Ramos (cell line): ENCODE measurements around the gene CRACR2A.

Experiments used
- in situ Hi-C: fragments of 300-500 bp; cut with MboI; formaldehyde crosslinking; loops from one replicate; pipeline ENCODE4 v1.14.3; 2022; ENCODE audit warnings: low sequenced_read_pairs; ENCODE audit not compliant: unreplicated experiment

CRACR2A gene

DNA sequence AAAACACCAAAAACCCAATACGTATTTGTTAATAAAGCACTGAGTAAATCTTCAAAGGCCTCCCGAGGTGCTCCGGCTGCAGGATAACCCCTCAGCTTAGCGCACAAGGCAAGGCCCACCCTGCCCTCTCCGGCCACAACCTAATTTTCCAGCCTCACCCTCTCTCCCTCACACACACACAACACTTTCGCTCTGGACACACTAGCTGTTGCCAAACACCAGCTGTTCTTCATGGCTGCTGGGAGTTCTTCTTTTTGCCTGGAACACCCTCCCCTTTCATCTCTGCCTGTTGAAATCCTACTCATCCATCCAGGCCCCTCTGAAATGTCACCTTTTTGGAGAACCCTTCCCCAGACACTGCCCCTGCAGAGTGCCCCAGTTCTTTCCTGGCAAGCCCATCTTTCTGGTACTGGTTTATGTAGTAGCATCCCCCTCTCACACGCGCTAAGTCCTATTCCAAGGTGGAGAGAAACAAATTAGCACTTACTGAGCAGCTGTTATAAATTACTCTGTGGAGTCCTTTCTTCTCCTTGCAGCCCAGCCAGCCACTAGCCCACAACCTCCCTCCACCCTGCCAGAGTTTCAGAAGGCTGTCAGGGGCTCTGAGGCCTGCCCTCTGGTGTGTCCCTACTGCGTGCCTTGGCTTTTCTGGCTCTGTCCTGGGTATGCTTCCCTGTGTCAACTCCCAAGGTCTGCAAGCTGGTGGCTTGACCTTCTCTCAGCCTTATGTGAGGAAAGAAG lies 805 bp upstream of the CRACR2A start:
- in situ Hi-C loops: no loop called here

DNA sequence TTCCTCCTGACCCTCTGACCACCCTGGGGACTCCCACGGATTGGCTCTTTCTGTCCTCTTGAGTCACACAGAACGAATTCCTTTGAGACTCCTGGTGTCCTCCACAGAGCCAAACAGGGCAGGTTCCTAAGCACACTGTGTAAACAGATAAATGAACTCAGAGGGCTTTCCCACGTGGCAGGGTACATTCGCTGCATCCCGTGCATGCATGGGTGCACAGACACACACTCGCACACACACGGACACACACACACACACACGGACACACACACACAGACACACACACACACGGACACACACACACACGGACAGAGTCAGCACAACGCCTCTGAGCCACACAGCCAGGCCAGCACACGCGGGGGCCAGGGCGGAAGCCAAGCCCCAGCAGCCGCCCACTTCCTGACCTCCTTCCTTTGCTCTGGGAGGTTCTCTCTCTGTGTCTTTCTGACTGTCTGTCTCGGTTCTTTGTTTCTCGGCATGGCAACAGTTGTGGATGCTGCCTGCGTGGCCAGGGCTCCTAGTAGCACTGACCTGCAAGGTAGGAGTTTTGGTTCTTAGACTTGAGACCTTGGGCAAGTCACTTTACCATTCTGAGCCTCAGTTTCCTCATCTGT lies 706 bp downstream of the CRACR2A start:
- in situ Hi-C loops: no loop called here

DNA sequence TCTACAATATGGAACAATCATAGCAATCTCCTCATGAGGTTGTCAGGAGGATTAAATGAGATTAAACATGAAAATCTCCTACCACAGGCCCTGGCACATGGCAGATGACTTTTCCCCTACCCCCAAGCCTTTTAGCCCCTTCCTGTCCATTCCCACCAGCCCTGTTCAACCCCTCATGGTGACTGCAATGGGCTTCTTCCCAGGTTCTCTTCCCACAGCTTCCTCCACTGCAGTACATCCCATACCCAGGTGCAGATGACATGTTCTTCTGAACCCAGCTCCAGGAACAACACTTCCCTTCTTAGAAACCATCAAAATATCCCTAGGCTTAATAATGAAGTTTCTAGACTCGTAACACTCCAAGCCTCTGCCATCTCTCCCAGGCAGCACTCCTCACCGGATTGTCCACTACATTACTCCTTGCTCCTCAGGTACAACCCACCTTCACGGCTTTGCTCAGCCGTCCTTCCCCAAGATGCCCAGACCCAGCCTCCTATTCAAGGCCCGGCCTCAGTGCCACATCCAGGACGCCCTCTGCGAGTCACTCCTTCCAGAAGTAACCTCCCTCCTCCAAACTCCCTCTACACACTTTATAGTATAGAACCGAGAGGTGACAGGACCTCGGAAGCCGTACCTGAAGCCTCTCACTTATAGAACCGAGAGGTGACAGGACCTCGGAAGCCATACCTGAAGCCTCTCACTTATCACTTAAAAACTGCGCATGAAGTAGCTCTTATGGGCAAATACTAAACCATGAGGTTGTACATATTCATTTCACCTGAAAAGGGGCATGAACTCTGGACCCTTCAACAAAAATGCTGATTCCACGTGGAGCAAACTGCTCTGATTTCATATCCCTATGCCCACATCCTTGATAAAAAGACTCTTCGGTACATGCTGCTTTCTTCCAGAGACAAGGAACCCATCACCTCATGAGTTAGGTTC lies 1.5 kb downstream of the CRACR2A start:
- in situ Hi-C loops: no loop called here

DNA sequence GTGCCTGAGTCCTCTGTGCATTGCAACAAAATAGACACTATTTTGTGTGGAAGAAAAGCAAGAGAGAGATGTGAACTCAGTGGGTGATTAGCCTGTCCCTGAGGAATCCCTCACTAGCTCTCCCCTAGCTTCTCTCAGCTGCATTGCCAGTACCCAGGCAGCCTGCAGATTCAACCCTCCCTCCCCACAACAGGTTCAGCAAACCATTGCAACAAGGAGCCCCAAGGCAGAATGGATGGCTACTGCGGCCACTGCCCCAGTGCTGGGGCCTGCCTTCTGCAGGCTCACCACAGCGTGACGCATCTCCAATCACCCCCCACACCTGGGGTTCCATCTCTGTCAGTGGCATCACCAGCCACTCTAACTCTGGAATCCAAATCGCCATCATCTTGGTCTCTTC lies 2.3 kb downstream of the CRACR2A start:
- in situ Hi-C loops: no loop called here

DNA sequence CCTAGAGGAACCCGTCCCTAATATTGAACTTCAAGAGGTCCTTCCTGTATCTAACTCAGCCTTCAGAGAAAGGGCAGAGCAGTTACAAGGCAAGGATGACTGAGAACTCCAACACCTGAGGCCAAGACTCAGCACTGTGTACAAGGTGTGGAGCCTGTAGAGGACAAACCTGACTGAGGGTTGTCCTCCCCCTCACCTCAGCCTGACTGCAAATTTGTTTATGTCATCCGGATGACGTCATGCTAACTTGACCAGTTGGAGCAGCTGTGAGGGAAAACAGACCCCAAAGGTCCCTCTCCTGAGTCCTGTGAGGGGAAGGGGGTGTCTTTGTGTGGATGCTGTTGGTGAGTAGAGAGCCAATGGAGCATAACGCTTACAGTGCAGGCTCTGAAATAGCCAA lies 4.3 kb downstream of the CRACR2A start:
- in situ Hi-C loops: no loop called here

DNA sequence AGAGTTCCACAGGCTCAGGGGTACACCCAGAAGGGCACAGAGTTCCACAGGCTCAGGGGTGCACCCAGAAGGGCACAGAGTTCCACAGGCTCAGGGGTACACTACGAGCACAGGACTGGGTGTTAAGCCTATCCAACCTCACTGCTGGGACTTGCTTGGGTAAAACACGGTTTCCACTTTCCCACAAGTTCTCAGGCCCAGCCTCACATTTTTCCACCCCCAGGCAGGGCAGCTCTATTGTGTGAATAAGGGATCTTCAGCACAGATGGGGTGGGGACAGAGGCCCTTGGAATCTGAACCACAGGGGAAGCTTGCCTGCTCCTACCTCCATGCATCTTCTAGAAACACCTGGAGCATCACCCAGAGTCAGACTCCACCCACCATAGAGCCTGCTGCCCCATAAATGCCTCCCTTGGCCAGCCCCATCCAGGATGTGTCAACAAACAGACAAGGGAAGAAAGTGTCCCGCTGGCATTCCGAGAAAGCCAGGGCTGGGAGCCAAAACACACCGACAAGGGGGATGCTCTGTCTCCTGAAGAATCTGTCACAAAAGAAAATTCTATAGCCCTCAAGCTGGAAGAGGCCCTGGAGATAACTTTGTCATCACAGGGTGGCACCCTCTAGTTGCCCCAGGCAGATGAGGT lies 4.8 kb downstream of the CRACR2A start:
- in situ Hi-C loops: no loop called here

DNA sequence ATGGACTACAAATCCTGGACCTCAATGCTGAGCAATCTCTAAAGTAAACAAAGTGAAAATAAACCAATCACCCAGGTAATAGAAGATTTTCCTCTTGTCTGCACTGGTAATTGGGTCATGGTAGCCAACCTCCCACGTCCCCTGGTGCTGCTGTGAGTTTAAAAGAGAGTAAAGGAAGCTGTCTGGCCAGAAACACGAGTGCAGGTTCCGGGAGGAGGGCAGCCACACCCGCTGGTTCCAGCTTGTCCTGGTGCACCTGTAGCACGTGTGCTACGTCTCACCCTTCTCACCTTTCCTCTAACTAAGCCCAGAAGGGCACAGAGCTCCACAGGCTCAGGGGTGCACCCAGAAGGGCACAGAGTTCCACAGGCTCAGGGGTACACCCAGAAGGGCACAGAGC lies 5.4 kb downstream of the CRACR2A start:
- in situ Hi-C loops: no loop called here

DNA sequence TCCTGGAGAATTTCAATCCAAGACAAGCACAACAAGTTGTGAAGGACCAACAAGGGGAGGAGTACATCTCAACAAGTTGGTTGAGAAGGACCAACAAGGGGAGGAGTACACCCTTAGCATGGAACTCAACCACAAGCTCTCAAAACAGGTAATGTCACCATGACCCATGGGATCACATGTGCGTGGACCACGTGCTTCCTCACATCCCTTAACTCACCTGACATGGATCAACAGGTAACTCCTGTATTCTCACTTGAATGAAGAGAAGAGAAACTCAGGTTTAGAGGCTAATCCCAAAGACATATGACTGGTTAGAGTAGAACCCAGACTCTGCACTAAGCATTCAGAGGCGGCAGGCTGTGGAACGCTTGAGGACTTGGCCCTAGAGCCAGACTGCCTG lies 6.2 kb downstream of the CRACR2A start:
- in situ Hi-C loops: no loop called here

DNA sequence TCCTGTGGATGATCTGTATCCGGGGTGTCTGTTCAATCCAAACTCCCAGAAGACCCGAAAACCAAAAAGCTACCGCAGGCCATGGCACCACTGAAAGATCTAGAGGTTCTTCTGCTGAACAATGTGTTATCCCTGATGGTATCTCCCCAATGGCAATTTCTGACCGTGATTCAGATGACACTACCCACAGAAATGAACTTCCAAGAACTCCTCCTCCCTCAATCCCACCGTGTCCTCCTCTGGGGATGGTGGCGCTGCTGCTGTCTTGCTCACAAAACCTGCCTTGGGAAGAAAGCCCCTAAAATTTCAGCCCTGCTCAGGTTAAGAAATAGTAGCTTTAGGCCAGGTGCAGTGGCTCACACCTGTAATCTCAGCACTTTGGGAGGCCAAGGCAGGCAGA lies 7.8 kb downstream of the CRACR2A start:
- in situ Hi-C loops: no loop called here

DNA sequence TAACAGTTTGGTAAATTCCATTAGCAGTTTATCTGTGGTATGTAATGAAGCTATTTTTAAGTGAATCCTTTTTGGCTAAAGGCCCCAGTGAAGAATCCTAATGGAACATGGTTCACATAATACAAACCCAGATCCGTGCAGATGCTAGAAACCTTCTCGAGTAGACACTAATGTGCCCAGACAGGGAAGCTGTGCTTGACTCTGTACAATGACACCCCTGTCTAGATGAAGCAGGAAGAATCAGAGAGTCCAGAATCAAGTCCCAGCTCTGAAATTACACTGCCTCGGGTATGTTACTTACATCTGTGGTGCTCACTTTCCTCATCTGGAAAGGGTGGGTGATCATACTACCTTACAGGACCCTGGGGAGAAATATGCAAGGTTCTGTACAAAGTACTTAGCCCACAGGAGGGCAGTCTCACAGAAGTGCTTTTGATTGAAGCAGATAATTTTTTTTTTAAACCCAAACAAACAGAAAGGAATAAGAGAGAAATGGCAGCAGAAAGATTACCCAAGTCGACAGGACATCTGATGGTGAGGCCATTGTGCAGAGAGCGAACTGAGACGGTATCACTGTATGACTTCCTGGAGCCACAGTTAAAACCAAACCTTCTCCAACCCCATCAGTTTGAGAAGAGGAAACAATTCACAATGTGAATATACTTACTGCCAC lies 8.5 kb downstream of the CRACR2A start:
- in situ Hi-C loops: no loop called here

DNA sequence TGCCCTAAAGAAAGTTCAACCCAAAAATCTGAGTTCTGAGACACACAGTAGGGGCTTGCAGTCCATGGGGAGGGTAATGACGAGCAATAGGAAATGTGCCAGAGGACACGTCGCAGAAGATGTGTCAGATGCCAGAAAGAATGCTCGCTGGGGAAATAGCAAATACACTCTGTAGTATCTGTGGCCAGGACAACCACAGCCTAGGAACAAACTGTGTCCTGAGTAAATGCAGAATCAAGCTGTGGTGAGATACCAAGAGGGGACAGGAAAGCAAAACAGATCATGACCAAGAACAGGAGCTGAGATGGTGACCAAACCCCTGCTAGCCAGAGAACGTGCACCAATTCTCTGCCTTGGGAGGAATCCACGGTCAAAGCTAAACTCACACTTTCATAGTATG lies 9.1 kb downstream of the CRACR2A start:
- in situ Hi-C loops: no loop called here

DNA sequence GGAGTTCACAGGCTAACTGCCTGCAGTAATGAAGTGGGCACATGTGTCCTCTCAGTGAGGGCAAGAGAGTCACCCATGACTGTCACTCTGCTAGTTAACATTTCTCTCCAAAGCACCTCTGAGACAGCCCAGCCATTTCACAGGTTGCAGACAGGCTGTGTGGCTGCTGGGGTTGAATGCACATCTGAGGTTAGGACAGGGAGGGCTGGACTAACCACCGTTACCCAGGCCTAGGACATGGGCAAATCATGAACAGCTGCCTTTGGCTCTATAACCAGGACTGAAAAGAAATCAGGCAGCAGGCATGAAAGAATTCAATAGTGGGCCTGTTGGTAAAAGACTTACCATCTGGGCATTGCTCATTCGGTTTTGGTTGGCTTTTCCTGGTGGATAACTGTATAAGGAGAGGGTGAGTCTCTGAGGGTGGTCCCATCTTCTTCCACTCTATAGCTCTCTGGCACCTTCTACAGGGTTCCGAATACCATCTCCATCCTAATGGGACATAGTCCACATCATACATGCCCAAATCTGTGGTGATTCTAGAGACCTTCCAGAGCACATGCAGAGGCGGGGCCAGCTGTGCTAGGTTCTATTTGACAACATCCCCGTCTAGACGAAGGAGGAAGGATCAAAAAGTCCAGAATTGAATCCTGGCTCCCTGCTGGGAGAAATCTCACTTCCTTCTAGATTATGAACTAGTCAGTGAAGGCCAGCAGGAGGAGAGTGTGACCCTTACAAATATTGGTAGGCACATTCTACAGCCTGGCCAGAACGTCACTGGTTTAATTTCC lies 10.8 kb downstream of the CRACR2A start:
- in situ Hi-C loops: no loop called here

DNA sequence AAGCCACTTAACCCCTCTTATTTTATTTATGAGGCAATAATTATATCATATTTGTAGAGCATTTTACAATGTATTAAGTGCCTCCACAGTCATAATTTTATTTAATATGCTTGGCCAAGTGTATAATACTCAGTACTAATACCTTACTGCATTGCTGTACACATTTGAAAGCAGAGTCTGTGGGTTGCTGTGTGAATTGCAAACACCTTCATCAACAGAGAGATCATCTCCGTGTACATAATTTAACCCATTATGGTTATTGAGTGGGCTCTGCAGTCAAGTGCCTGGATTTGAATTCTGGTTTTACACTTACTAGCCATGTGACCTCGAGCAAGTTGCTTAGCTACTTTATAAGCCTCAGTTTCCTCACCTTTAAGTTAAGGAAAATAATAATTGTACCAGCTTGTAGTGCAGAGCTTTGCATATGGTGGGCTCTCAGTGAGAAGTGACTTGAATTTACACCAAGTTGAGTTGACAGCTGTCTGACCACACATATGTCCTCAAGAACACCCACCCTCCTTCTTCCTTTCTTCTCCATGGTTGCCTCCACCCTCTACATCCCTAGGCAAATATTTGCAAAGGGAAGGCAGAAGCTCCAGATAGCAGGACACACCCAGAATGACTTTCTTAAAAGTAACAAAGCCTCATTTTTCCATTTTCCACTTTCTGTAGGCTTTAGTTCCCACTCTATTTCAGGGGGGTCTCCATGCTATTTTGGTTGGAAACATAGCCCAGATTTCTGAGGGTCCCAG lies 12.3 kb downstream of the CRACR2A start:
- in situ Hi-C loops: no loop called here

DNA sequence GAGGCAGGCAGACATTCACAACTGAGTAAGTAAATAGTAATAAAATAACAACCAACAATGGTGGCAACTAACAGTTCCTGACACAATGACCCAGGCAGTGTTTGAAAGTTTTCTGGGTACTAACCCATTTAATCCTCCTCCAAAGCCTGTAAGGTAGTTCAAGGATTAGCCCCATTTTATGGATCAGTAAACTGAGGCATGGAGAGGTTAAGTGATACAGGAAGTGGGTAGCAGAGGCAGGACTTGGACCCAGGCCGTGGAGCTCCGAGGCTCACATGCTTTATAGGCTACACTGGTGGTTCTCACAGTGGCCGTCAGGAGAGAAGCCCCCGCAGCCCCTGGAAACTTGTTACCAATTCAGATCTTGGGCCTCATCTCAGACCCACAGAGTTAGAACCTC lies 17.5 kb downstream of the CRACR2A start:
- in situ Hi-C loops: no loop called here

DNA sequence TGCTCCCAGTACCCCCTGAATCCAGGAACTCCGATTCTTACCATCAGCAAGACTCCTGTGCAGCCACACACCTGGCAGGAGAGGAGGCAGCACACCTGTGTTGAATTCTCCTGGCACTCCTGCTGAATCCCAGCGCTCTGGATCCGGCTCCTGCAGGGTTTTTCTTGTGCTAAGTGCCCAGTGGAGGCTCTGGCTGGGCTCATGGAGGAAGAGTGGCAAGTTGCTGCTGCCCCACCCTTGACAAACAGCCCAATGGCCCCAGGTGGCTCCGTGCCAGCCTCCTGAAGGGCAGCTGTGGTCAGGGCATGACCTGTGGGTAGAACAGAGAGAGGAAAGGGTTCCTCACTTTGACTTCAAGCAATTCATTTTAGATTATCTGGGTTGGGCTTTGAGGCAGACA lies 20.0 kb downstream of the CRACR2A start:
- in situ Hi-C loops: no loop called here

DNA sequence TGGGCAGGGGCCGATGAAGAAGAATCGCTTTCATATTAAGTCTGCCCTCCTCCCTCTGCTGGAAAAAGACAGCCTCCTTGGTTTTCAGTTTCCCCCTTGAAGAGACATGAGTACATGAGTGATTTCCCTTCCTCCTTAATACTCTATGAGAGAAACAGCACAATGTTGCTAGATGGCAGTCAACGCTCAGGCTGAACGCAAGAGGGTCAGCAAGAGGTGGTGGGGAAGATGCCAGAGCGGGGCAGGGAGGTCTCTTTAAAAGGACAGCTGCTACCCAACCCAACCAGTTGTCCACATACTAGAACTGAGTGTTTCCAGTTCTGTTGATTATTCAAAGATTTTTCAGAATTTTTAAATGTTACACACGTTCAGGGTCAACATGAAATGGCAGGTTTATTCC lies 22.8 kb downstream of the CRACR2A start:
- in situ Hi-C loops: no loop called here

DNA sequence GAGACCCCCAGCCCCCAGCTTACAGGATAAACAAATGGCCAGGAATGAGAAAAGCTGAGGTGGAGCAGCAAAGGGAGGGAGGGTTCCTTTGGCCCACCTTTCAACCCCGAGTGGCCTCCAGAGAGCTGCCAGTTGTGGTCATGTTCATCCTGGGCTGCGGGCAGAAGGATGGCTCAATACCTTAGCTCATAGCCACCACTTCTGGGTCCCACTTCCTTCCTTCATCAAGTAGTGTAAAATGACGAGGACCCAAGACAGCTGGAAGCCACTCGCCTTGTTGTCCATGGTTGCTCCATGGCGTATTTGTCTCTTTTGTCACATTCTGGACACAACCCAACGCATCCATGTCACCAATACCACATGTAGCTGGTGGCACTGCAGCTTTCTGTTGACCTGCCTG lies 24.2 kb downstream of the CRACR2A start:
- in situ Hi-C loops: no loop called here

DNA sequence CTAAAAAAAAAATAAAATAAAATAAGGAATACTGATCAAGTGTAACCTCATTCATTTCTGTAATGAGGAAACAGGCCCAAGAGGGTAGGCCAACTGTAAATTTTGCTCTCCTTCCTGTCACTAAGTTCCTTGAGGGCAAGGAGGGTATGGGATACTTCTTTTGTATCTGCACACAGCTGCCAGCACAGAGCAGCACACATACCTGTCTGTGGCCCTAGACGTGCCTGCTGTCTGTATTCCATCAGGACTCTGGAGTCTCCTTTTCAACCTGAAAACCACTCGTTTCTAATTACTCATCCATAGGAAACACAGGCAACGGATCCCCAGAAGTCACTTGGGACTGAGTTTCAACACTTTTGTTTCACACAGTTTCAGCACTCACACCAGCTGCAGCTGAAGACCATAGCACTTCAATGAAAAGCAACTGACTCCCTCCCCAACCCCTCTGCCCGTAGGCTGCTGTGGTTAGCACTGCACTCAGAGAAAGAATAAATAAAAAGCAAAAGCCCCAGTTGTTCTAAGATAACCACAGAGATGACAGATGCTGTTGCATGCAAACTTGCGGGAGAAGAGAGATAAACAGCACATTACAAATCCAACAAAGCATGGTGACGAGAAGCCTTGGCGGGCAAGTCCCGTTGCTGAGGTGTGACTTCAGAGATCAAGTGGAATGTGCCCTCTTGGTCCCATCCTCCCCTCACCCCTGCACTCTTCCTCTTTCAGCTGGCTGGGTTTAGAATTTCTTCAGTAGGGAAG lies 24.9 kb downstream of the CRACR2A start:
- in situ Hi-C loops: no loop called here
